Activated CD8-positive, alpha-beta T cell treated with anti-CD3 and anti-CD28 coated beads for 36 hours (primary cell): ENCODE measurements around the gene DDX52. TPM values are rescaled to one million over a fixed set of nuclear protein-coding genes. Genes with fewer than 3 reads are reported as not detected.
"Not testable (repeated sequence)": the region's sequence is repeated elsewhere in the genome, so short reads cannot be mapped to it uniquely, and the experiment has no call there.

ENCODE experiments used
- ATAC-seq: fragments of 200-7000 bp; cut with Tn5 transposase; one replicate; pipeline ENCODE4 v1.10.0; 2021; ENCODE audit warnings: mild to moderate bottlenecking, moderate library complexity
- CTCF ChIA-PET: fragments of 350-600 bp; sonication (Branson Sonifier 250); formaldehyde crosslinking; loops from one replicate; lab custom pipeline; 2021; ENCODE audit warnings: antibody characterized with exemption; lab: Charles Lee
- POLR2A ChIA-PET: fragments of 350-600 bp; sonication (Branson Sonifier 250); formaldehyde crosslinking; loops from one replicate; lab custom pipeline; 2021; ENCODE audit warnings: antibody characterized with exemption; lab: Charles Lee
- DNase-seq: peaks from one replicate; pipeline ENCODE4 v3.0.0-alpha.2; 2020
- H3K27ac Mint-ChIP-seq: one replicate; pipeline ENCODE4 v1.8.0; 2021; ENCODE audit warnings: mild to moderate bottlenecking, mixed read lengths
- H3K27me3 Mint-ChIP-seq: one replicate; pipeline ENCODE4 v1.8.0; 2021; ENCODE audit warnings: mixed read lengths
- H3K36me3 Mint-ChIP-seq: one replicate; pipeline ENCODE4 v1.8.0; 2021; ENCODE audit warnings: low read depth, mixed read lengths
- H3K4me1 Mint-ChIP-seq: one replicate; pipeline ENCODE4 v1.8.0; 2021; ENCODE audit warnings: low read depth, mixed read lengths
- H3K4me3 Mint-ChIP-seq: one replicate; pipeline ENCODE4 v1.8.0; 2021; ENCODE audit warnings: mild to moderate bottlenecking, moderate library complexity, mixed read lengths
- H3K9me3 Mint-ChIP-seq: one replicate; pipeline ENCODE4 v1.8.0; 2021; ENCODE audit warnings: mixed read lengths
- CTCF ChIP-seq: fragments of 200-600 bp; IDR thresholded peaks from one replicate; pipeline ENCODE4 v1.8.0; 2022; ENCODE audit warnings: antibody characterized with exemption, mild to moderate bottlenecking
- intact Hi-C: fragments of 100-400 bp; cut with micrococcal nuclease; formaldehyde crosslinking; loops from one replicate; pipeline ENCODE4 v1.10.0; 2022
- total RNA-seq, 2 experiments: library from RNA; stranded (reverse); gene quantifications; one replicate each; pipeline ENCODE4 v1.2.3, GENCODE V29; 2021

Gene DDX52
- total RNA-seq, 2 experiments from 2014 or later, result 33.1 to 34.5 TPM

DNA sequence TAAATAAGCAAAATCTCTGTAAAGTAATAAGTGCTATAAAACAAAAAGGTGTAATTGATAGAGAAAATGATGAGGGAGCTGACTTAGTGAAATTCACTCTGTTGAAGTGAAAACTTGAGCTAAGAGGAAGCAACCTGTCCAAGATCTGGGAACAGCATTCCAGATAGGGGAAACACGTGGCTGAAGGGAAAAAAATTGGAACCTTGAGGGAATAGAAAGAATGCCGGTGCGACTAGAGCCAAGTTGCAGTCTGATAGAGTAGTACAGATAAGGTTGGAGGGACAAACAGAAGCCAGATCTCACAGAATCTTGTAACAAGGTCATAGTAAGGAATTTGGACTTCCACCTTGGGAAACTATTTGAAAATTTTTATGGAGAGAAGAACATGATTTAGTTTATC is 623 bp upstream of the DDX52 start:
- peaks cover 31% of the 10 kb centered on the region for H3K4me1 Mint-ChIP-seq
- peaks cover 29% of the 10 kb centered on the region for H3K27me3 Mint-ChIP-seq
- peak overlapping the region; percentile 88 for H3K4me3 Mint-ChIP-seq
- DNase-seq (no peak), ATAC-seq (no peak)
- ChIA-PET CTCF (interaction anchor here (1.1 to 1.9 kb wide), 5 partner anchors 18 to 172 kb away, joined by 3 to 6 read pairs (median 3); partner anchors contain the start of gene SYNRG), POLR2A (interaction anchor here (0.7 to 1.6 kb wide), 6 partner anchors 8 to 96 kb away, joined by 3 to 5 read pairs (median 4); no protein-coding TSS in a partner anchor)
- no peak for TF ChIP-seq CTCF
- H3K9me3 Mint-ChIP-seq, result no peaks in the 10 kb centered on the region
- peaks cover 26% of the 10 kb centered on the region for H3K36me3 Mint-ChIP-seq
- intact Hi-C loops, result no loop called here
- peak overlapping the region; percentile 42 for H3K27ac Mint-ChIP-seq

DNA sequence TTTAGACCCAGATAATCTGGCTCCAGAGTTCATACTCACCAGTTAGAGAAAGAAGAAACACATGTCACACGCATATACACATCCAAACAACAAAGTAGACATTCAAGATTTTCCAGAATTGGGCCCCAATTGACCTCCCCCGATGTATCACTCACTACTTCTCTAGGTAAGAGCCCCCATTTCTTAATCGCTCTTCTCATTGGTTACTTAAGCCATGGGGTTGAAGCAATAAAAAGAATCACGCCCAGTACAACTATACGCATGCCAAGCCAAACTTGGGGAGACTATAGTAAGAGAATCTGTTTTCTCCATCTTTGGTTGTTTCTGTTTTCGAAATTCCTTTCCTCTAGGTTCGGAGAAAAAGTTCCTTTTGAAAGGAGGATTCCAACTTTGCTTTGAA is 565 bp downstream of the DDX52 start:
- CTCF ChIA-PET, result interaction anchor here (1.6 to 1.7 kb wide), 2 partner anchors 115 to 173 kb away, joined by 3 to 4 read pairs; no protein-coding TSS in a partner anchor
- intact Hi-C loops, result no loop called here
- Mint-ChIP-seq H3K36me3 (peaks cover 36% of the 10 kb centered on the region), H3K27ac (peak overlapping the region; percentile 93), H3K4me1 (peaks cover 32% of the 10 kb centered on the region), H3K4me3 (peak overlapping the region; percentile 88), H3K9me3 (no peaks in the 10 kb centered on the region), H3K27me3 (peaks cover 19% of the 10 kb centered on the region)
- DNase-seq, result peak; percentile 8
- POLR2A ChIA-PET, result interaction anchor here (0.5 to 1.6 kb wide), 4 partner anchors 9 to 97 kb away, joined by 3 to 5 read pairs (median 4); no protein-coding TSS in a partner anchor
- TF ChIP-seq CTCF, result no peak
- ATAC-seq, result peak; percentile 60

DNA sequence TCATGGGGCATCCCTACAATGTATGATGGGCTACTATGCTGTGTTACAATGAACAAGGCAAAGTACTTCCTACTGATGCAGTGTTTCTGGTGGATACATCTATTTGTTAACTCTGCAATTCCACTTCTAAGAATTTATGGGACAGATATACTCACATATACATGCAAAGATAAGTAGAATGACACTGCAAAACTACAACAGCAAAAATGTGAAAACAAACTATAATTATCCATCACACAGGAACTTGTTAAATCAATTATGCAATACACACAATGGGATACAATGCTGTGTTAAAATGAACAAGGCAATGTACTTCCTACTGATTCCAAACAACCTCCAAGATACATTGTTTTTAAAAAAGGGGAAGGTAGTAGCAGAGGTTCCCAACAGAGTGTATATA is 3.2 kb downstream of the DDX52 start:
- H3K36me3 Mint-ChIP-seq, result peaks cover 52% of the 10 kb centered on the region
- peaks cover 37% of the 10 kb centered on the region for H3K4me1 Mint-ChIP-seq
- POLR2A ChIA-PET, result no interaction called here

GRCh38 chr17:37637956-37638355 is 5.3 kb downstream of the DDX52 start:
- no peak for TF ChIP-seq CTCF
- Mint-ChIP-seq H3K27me3 (no peaks in the 10 kb centered on the region), H3K27ac (no peak overlapping the region), H3K36me3 (peaks cover 55% of the 10 kb centered on the region), H3K9me3 (no peaks in the 10 kb centered on the region), H3K4me3 (no peak overlapping the region), H3K4me1 (peaks cover 28% of the 10 kb centered on the region)
- ChIA-PET CTCF (interaction anchor here (1.0 to 2.0 kb wide), 3 partner anchors 10 to 91 kb away, joined by 3 to 4 read pairs (median 3); no protein-coding TSS in a partner anchor), POLR2A (interaction anchor here (1.0 kb wide), 1 partner anchor 25 kb away, joined by 3 read pairs; no protein-coding TSS in a partner anchor)
- DNase-seq (no peak), ATAC-seq (no peak)
- intact Hi-C loops, result no loop called here

More for the DNA sequence above, 3.2 kb downstream of the DDX52 start:
- no peak for TF ChIP-seq CTCF
- H3K4me3 Mint-ChIP-seq, result no peak overlapping the region
- DNase-seq (no peak), ATAC-seq (no peak)
- intact Hi-C loops, result no loop called here
- no peaks in the 10 kb centered on the region for H3K9me3 Mint-ChIP-seq
- no peak overlapping the region for H3K27ac Mint-ChIP-seq
- H3K27me3 Mint-ChIP-seq, result peaks cover 9% of the 10 kb centered on the region
- CTCF ChIA-PET, result no interaction called here

- POLR2A ChIA-PET, result not testable (repeated sequence)
Observed at GRCh38 chr17:37616430-37616829, 26.8 kb downstream of the DDX52 start.

More at GRCh38 chr17:37616430-37616829, 26.8 kb downstream of the DDX52 start:
- intact Hi-C loops, DNase-seq, H3K4me1 Mint-ChIP-seq, CTCF ChIA-PET, ATAC-seq, H3K9me3 Mint-ChIP-seq, H3K4me3 Mint-ChIP-seq, H3K27me3 Mint-ChIP-seq, H3K27ac Mint-ChIP-seq: not testable (repeated sequence)
- peaks cover 27% of the 10 kb centered on the region for H3K36me3 Mint-ChIP-seq
